Anterior cingulate cortex (tissue), 58 donors: ENCODE measurements around the gene GRIN1.
A peak's percentile ranks its signal among the peaks of the same experiment; 100 is the strongest.
"Not testable (repeated sequence)": the region's sequence is repeated elsewhere in the genome, so short reads cannot be mapped to it uniquely, and the experiment has no call there.

Source experiments
- DNase-seq, 58 donors: peaks; one replicate each; lab custom pipeline; 2025; lab: John Stamatoyannopoulos, UW

The GRIN1 gene

GRCh38 chr9:137127301-137128157 is 11.4 kb upstream of the GRIN1 start:
- peak in 1 of 58 donors; percentile 32 for DNase-seq

GRCh38 chr9:137128158-137128861 is 10.6 kb upstream of the GRIN1 start:
- no peak for DNase-seq

GRCh38 chr9:137128862-137129455 is 10.0 kb upstream of the GRIN1 start:
- DNase-seq = no peak

- peak in 57 of 58 donors; percentile 41 to 92 (median 79) for DNase-seq
Measured at GRCh38 chr9:137129456-137130175, 9.3 kb upstream of the GRIN1 start.

GRCh38 chr9:137130176-137130755 is 8.7 kb upstream of the GRIN1 start:
- no peak for DNase-seq

GRCh38 chr9:137134191-137134590 is 4.8 kb upstream of the GRIN1 start:
- no peak for DNase-seq

GRCh38 chr9:137135154-137135553 is 3.8 kb upstream of the GRIN1 start:
- DNase-seq = not testable (repeated sequence)

GRCh38 chr9:137136261-137136880 is 2.6 kb upstream of the GRIN1 start:
- DNase-seq = no peak

- DNase-seq = no peak
Measured at GRCh38 chr9:137136881-137137607, 1.9 kb upstream of the GRIN1 start.

GRCh38 chr9:137138058-137138721 is 764 bp upstream of the GRIN1 start:
- peak in 44 of 58 donors; percentile 22 to 86 (median 66) for DNase-seq

GRCh38 chr9:137139468-137140150 is 655 bp downstream of the GRIN1 start:
- no peak for DNase-seq

- DNase-seq = peak in 39 of 58 donors; percentile 23 to 82 (median 53)
Measured at GRCh38 chr9:137140151-137141012, 1.4 kb downstream of the GRIN1 start.

GRCh38 chr9:137141050-137141810 is 2.3 kb downstream of the GRIN1 start:
- DNase-seq = no peak

GRCh38 chr9:137141976-137142936 is 3.3 kb downstream of the GRIN1 start:
- DNase-seq = no peak

GRCh38 chr9:137143459-137143858 is 4.5 kb downstream of the GRIN1 start:
- no peak for DNase-seq
